ENCODE measurements around the gene PTPN6. TPM values are rescaled to one million over a fixed set of nuclear protein-coding genes. Genes with fewer than 3 reads are reported as not detected.

PTPN6 gene
- total RNA-seq, 1 donor = not detected

- DNase-seq (ENCODE audit: low read depth) = peak; percentile 22
- no peak overlapping the region for H3K4me3 ChIP-seq (ENCODE audit: low read depth, low read length)
- TF ChIP-seq CTCF (IDR thresholded peaks at IDR 0.05; ENCODE audit: insufficient read depth, low read depth, low read length) = no peak
Observed at GRCh38 chr12:6953442-6954315, 2.5 kb downstream of the PTPN6 start.

- no peak for TF ChIP-seq CTCF (IDR thresholded peaks at IDR 0.05; ENCODE audit: insufficient read depth, low read depth, low read length)
- no peak overlapping the region for H3K4me3 ChIP-seq (ENCODE audit: low read depth, low read length)
- no peak for DNase-seq (ENCODE audit: low read depth)
Observed at GRCh38 chr12:6954316-6955107, 3.4 kb downstream of the PTPN6 start.

DNA sequence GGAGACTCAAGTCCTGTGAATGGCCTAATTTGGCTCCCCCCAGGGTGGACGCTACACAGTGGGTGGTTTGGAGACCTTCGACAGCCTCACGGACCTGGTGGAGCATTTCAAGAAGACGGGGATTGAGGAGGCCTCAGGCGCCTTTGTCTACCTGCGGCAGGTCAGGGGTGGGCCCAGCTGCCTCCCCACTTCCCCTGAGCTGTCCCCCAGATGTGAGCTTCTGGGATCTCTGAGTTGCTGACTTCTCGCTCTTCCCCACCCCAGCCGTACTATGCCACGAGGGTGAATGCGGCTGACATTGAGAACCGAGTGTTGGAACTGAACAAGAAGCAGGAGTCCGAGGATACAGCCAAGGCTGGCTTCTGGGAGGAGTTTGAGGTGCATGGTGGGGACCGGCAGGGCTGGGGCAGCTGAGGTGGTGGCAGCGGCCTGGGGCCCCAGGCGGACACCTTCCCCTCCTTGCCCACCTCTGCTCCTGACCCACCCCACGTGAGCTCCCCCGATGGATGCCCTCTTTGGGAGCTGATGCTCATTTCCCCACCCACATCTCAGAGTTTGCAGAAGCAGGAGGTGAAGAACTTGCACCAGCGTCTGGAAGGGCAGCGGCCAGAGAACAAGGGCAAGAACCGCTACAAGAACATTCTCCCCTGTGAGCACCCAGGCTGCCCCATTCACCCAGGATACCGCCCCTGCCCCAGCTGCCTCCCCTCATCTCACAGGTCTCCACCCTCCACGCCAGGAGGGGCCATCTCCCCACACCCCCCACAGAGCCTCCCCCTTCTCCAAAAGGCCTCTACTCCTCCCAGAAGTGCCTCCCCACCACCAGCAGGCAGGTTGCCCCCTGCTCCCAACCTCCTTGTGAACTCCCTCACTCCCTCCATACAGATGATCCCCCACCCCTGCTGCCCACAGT, 4.2 kb downstream of the PTPN6 start:
- H3K4me3 ChIP-seq (ENCODE audit: low read depth, low read length) = no peak overlapping the region
- DNase-seq (ENCODE audit: low read depth) = no peak
- no peak for TF ChIP-seq CTCF (IDR thresholded peaks at IDR 0.05; ENCODE audit: insufficient read depth, low read depth, low read length)

GRCh38 chr12:6956021-6956727, 5.0 kb downstream of the PTPN6 start:
- no peak for DNase-seq (ENCODE audit: low read depth)
- H3K4me3 ChIP-seq (ENCODE audit: low read depth, low read length) = no peak overlapping the region
- no peak for TF ChIP-seq CTCF (IDR thresholded peaks at IDR 0.05; ENCODE audit: insufficient read depth, low read depth, low read length)

DNA sequence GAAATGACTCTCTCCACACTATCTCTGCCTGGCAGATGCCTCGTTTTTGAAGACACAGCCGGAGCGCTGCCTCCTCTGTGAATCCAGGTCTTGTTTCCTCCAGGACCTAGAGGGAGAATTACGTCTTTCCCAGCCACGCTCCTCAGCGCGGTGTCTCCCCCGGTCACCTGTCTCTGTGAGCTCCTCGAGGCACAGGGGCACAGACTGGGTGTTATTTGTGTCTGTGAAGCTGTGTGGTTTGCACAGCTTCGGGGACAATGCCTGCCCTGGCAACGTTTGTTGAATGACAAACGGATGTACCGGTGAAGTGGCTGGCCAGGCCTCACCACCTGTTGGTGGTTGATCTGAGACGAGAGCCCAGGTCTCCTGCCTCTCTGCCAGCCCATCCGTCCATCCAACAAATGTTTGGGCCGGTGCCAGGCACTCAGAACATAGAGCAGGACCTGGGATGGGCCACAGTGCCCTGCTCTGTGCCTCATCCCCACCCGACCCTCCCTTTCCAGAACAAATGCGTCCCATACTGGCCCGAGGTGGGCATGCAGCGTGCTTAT, 6.1 kb downstream of the PTPN6 start:
- TF ChIP-seq CTCF (IDR thresholded peaks at IDR 0.05; ENCODE audit: insufficient read depth, low read depth, low read length) = no peak
- no peak for DNase-seq (ENCODE audit: low read depth)
- no peak overlapping the region for H3K4me3 ChIP-seq (ENCODE audit: low read depth, low read length)

Measured in fibroblast of villous mesenchyme (primary cell).